Endothelial cell of umbilical vein (primary cell): Measurements from ENCODE around the gene IFITM2. TPM values are rescaled to one million over a fixed set of nuclear protein-coding genes. Genes with fewer than 3 reads are reported as not detected.

ENCODE experiments used
- BruUV-seq: library from RNA; stranded (reverse); fragments of 400-500 nt; replicated peaks from 2 replicates; lab custom pipeline; 2021; lab: Mats Ljungman, UMichigan
- CTCF ChIA-PET: fragments of 300-600, 350-600 bp; sonication (Branson Sonifier 250); formaldehyde crosslinking; loops from one replicate; lab custom pipeline; 2021; ENCODE audit warnings: antibody characterized with exemption, inconsistent platforms; lab: Charles Lee
- POLR2A ChIA-PET: fragments of 300-600, 350-600 bp; sonication (Branson Sonifier 250); formaldehyde crosslinking; loops from one replicate; lab custom pipeline; 2021; ENCODE audit warnings: antibody characterized with exemption, inconsistent platforms; lab: Charles Lee
- DNase-seq: peaks from one replicate; pipeline ENCODE4 v3.0.0-alpha.2; 2011; ENCODE audit warnings: low read depth, low spot score
- FAIRE-seq: peaks from 2 replicates; lab custom pipeline; 2011; peaks lifted over from hg19 to GRCh38; lab: Jason Lieb, UNC
- H2AFZ ChIP-seq: 2 replicates; pipeline ENCODE4 v1.6.0; 2012; ENCODE audit warnings: low read depth, low read length, control low read depth, inconsistent platforms
- H3K27ac ChIP-seq: 2 replicates; pipeline ENCODE4 v1.5.1; 2011; ENCODE audit warnings: low read depth, mild to moderate bottlenecking, control low read depth, low read length, moderate library complexity; ENCODE audit not compliant: insufficient read depth
- H3K27me3 ChIP-seq, 2 experiments: 2 replicates each; pipeline versions ENCODE4 v1.6.0 to v1.6.1; 2011; ENCODE audit warnings: low read length in 2 of 2, mixed read lengths in 1 of 2; ENCODE audit not compliant: control insufficient read depth in 2 of 2, insufficient read depth in 2 of 2
- H3K36me3 ChIP-seq, 2 experiments: 2 replicates in 1 of 2; 3 replicates in 1 of 2; pipeline ENCODE4 v1.5.1; 2011; ENCODE audit warnings: low read length in 2 of 2, mild to moderate bottlenecking in 1 of 2, moderate library complexity in 1 of 2; ENCODE audit not compliant: control insufficient read depth in 2 of 2, insufficient read depth in 2 of 2; ENCODE audit errors: extremely low read depth in 1 of 2
- H3K4me1 ChIP-seq: 3 replicates; pipeline ENCODE4 v1.5.1; 2011; ENCODE audit warnings: mild to moderate bottlenecking, low read length; ENCODE audit not compliant: control insufficient read depth, insufficient read depth; ENCODE audit errors: extremely low read depth
- H3K4me2 ChIP-seq: 2 replicates; pipeline ENCODE4 v1.6.1; 2011; ENCODE audit warnings: low read length, control low read depth, mixed read lengths; ENCODE audit not compliant: insufficient read depth
- H3K4me3 ChIP-seq, 3 experiments: fragments of 200-600 bp in 1 of 3; sonication (generic), shearing (Covaris generic) in 1 of 3; replicated peaks in 1 of 3; 2 replicates each; pipeline ENCODE4 v1.5.1; 2011 to 2016; ENCODE audit warnings: control low read depth in 3 of 3, low read length in 3 of 3, mild to moderate bottlenecking in 2 of 3, inconsistent platforms in 1 of 3, low read depth in 1 of 3, moderate library complexity in 1 of 3; ENCODE audit not compliant: insufficient read depth in 1 of 3
- H3K79me2 ChIP-seq: 2 replicates; pipeline ENCODE4 v1.6.0; 2012; ENCODE audit warnings: low read length, inconsistent platforms; ENCODE audit not compliant: control insufficient read depth, insufficient read depth
- H3K9ac ChIP-seq: replicated peaks from 2 replicates; pipeline ENCODE3; 2011; ENCODE audit warnings: low read length, control low read depth; ENCODE audit not compliant: insufficient read depth; ENCODE audit errors: extremely low read depth
- H3K9me1 ChIP-seq: replicated peaks from 3 replicates; pipeline ENCODE4 v1.6.0; 2011; ENCODE audit warnings: mild to moderate bottlenecking, low read length; ENCODE audit not compliant: control insufficient read depth, insufficient read depth; ENCODE audit errors: extremely low read depth
- H3K9me3 ChIP-seq: replicated peaks from 2 replicates; pipeline ENCODE4 v1.5.1; 2012; ENCODE audit warnings: low read length, inconsistent platforms; ENCODE audit not compliant: control insufficient read depth, insufficient read depth
- H4K20me1 ChIP-seq: replicated peaks from 2 replicates; pipeline ENCODE3; 2011; ENCODE audit warnings: mild to moderate bottlenecking, low read length; ENCODE audit not compliant: control insufficient read depth, insufficient read depth; ENCODE audit errors: extremely low read depth
- EZH2 ChIP-seq: IDR thresholded peaks from 2 replicates; pipeline ENCODE4 v1.6.1; 2012; ENCODE audit warnings: borderline replicate concordance, low read depth, mild to moderate bottlenecking, moderate library complexity, low read length, inconsistent platforms; ENCODE audit not compliant: severe bottlenecking
- MYC ChIP-seq: IDR thresholded peaks from one replicate; pipeline ENCODE4 v1.6.1; 2011; ENCODE audit warnings: mild to moderate bottlenecking, low read depth, low read length
- POLR2AphosphoS5 ChIP-seq: IDR thresholded peaks from 2 replicates; pipeline ENCODE4 v1.6.1; 2012; ENCODE audit warnings: low read depth, mild to moderate bottlenecking, control low read depth, low read length, moderate library complexity; ENCODE audit not compliant: insufficient read depth
- dilution Hi-C: fragments of 300-500 bp; cut with MboI; formaldehyde crosslinking; loops from one replicate; pipeline ENCODE4 v1.15.0; 2019; ENCODE audit warnings: low sequenced_read_pairs; ENCODE audit not compliant: extremely low pct_ligation_motif_present
- intact Hi-C: fragments of 100-400 bp; cut with micrococcal nuclease; formaldehyde crosslinking; loops from one replicate; pipeline ENCODE4 v1.10.0; 2022
- polyA plus RNA-seq, 4 experiments: library from polyadenylated mRNA; depleted of rRNA in 3 of 4; stranded (reverse) in 3 of 4; unstranded in 1 of 4; fragments of >200 nt; gene quantifications; 2 replicates each; pipeline versions ENCODE4 v1.2.1 to v1.2.3, GENCODE V29; 2011 to 2012; ENCODE audit warnings: missing spikeins in 1 of 4
- total RNA-seq: library from RNA; stranded (reverse); gene quantifications from 2 replicates; pipeline ENCODE4 v1.2.3, GENCODE V29; 2021
- TF ChIP-seq, protein P1 (sequence below), 2 donors: IDR thresholded peaks; 1 replicate in 1 of 2; 2 replicates in 1 of 2; pipeline ENCODE4 v1.5.1; 2011; ENCODE audit warnings: low read length in 2 of 2, mild to moderate bottlenecking in 2 of 2, moderate library complexity in 2 of 2, control low read depth in 1 of 2, inconsistent platforms in 1 of 2, low read depth in 1 of 2; ENCODE audit not compliant: insufficient read depth in 1 of 2; ENCODE audit errors: extremely low read depth in 1 of 2

IFITM2 gene
- total and polyA plus RNA-seq, 2 donors (not counting 3 experiments of a cell fraction or from before 2014, with no cell fraction given): 219 to 1,135 TPM

DNA sequence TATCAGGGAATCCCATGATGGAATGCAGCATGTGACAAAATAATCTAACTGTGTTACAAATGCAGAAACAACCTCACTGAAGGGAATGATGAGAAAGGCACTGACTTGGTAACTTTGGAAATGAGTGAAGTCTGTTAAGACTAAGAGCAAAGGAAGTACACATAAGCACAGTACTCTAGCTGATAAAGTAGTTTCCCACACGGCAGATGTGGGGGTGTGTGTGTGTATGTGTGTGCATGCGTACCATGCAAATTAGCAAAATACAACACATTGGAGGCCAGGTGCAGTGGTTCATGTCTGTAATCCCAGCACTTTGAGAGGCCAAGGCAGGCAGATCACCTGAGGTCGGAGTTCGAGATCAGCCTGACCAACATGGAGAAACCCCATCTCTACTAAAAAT, 46.0 kb upstream of the IFITM2 start:
- ChIA-PET POLR2A (no interaction called here), CTCF (interaction anchor here (1.3 to 2.3 kb wide), 2 partner anchors 11 to 23 kb away, joined by 3 to 19 read pairs; no protein-coding TSS in a partner anchor)

More for the DNA sequence above, 46.0 kb upstream of the IFITM2 start:
- Histone ChIP-seq H3K27me3 (no peaks in the 10 kb centered on the region), H3K4me1 (no peaks in the 10 kb centered on the region), H3K79me2 (no peaks in the 10 kb centered on the region), H4K20me1 (no peaks in the 10 kb centered on the region), H3K9ac (no peak overlapping the region), H3K9me3 (no peaks in the 10 kb centered on the region), H3K4me2 (no peak overlapping the region), H3K27ac (no peak overlapping the region), H2AFZ (no peak overlapping the region), H3K4me3 (no peak overlapping the region), H3K9me1 (no peaks in the 10 kb centered on the region), H3K36me3 (no peaks in the 10 kb centered on the region)
- FAIRE-seq: no peak
- dilution Hi-C loops (no loop called here), intact Hi-C loops (no loop called here)
- no peak for DNase-seq
- no TSS peak for BruUV-seq
- TF ChIP-seq EZH2: no peak
- TF ChIP-seq POLR2AphosphoS5: no peak
- no peak for TF ChIP-seq MYC
- TF ChIP-seq, protein P1, sequence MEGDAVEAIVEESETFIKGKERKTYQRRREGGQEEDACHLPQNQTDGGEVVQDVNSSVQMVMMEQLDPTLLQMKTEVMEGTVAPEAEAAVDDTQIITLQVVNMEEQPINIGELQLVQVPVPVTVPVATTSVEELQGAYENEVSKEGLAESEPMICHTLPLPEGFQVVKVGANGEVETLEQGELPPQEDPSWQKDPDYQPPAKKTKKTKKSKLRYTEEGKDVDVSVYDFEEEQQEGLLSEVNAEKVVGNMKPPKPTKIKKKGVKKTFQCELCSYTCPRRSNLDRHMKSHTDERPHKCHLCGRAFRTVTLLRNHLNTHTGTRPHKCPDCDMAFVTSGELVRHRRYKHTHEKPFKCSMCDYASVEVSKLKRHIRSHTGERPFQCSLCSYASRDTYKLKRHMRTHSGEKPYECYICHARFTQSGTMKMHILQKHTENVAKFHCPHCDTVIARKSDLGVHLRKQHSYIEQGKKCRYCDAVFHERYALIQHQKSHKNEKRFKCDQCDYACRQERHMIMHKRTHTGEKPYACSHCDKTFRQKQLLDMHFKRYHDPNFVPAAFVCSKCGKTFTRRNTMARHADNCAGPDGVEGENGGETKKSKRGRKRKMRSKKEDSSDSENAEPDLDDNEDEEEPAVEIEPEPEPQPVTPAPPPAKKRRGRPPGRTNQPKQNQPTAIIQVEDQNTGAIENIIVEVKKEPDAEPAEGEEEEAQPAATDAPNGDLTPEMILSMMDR (IDR thresholded peaks at IDR 0.05; ENCODE audit: extremely low read depth in 1 of 2, insufficient read depth in 1 of 2, low read depth in 1 of 2, low read length in 2 of 2): no peak
